GM12801 (cell line): ENCODE data around the gene PIGN.

Experiments
- CTCF ChIP-seq: IDR thresholded peaks from one replicate; pipeline ENCODE4 v1.5.1; 2011; ENCODE audit warnings: control low read depth; ENCODE audit not compliant: insufficient read length; ENCODE audit errors: extremely low read depth

Gene PIGN

DNA sequence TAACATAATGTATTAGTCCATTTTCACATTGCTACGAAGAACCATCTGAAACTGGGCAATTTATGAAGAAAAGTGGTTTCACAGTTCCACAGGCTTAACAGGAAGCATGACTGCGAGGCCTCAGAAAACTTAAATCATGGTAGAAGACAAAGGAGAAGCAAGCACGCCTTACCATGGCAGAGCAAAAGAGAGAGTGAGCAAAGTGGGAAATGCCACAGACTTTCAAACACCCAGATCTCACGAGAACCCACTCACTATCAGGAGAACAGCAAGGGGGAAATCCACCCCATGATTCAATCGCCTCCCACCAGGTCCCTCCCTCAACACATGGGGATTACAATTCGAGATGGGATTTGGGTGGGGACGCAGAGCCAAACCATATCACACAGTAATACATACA is 22.5 kb downstream of the PIGN start:
- no peak for TF ChIP-seq CTCF

DNA sequence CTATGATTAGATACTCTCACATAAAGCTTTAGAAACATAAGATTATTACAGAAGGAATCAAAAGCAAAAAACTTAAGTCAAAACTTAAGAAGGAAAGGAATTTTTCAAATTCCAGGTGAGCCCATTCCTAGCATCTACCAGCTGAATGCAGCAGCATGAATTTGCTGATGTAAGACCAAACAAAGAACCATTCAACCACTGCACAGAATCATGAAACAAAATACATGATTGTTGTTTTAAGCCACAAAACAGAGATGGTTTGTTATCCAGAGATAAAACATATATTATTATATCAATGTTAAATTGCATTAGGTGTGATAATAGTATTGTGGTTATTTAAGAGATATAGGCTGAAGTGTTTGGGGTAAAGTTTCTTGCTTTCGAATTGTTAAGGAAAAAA is 29.0 kb downstream of the PIGN start:
- no peak for TF ChIP-seq CTCF

GRCh38 chr18:62152844-62153243 is 34.0 kb downstream of the PIGN start:
- no peak for TF ChIP-seq CTCF

DNA sequence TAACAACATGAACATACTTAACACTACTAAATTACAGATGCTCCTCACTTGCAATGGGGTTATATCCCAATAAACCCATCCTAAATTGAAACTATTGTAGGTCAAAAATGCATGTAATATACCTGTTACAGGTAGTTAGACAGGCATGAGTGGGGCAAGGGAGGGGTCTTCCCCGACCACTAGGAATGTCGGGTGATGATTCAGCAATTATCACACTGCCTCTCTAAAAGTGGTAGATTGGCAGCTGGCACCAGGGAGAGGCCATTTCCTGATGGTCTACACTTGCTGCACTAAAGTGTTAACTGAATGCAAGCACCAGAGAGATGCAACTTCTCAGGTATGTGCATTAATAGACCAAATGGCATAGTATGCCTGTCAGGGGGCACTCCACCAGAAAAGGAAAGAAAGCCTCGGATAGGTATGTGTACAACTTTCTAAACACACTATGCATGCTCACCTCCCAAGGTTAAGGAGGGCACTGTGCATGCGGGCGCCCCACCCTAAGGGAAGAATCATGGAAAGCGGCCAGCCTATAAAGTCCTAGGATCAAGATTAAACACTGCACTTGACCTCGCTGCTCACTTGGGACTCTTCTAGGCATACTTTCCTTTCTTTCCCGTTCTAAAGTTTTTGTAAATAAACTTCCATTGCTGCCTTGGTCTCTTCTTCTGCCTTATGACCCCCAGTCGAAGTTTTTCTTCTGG is 35.6 kb downstream of the PIGN start:
- TF ChIP-seq CTCF = no peak

DNA sequence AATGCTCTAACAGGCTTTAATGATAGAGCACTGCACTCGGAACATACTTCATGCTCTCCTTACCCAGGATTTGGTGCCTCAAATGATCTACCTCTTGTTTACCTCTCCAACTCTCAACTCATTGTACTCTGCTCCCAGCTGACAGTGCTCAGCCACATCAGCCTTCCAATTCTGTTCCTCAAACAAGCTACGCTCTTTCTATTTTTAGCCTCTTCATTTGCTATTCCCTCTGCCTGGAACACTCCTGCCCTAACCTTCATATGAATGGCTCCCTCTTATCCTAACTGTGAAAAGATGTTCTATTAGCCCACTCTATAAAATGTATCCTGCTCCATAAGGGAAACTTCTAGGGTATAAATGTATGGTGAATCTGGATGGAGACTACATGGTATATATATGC is 42.5 kb downstream of the PIGN start:
- no peak for TF ChIP-seq CTCF

- no peak for TF ChIP-seq CTCF
Observed at GRCh38 chr18:62140259-62140658, 46.6 kb downstream of the PIGN start.

GRCh38 chr18:62138461-62139235 is 48.2 kb downstream of the PIGN start:
- TF ChIP-seq CTCF = no peak
